Panc1 (cell line): Measurements from ENCODE around the gene IL12RB2. TPM values are rescaled to one million over a fixed set of nuclear protein-coding genes. Genes with fewer than 3 reads are reported as not detected.

ENCODE experiments used
- ATAC-seq: fragments of 200-7000 bp; cut with Tn5 transposase; 2 replicates; pipeline ENCODE4 v1.9.1; 2020; ENCODE audit warnings: mild to moderate bottlenecking, moderate library complexity
- BruUV-seq: library from RNA; stranded (reverse); fragments of 400-500 nt; replicated peaks from 2 replicates; lab custom pipeline; 2021; lab: Mats Ljungman, UMichigan
- CTCF ChIA-PET: fragments of 300-600 bp; sonication (Branson Sonifier 250); formaldehyde crosslinking; loops from one replicate; lab custom pipeline; 2022; ENCODE audit warnings: antibody characterized with exemption; lab: Charles Lee
- POLR2A ChIA-PET: fragments of 300-600 bp; sonication (Branson Sonifier 250); formaldehyde crosslinking; loops from one replicate; lab custom pipeline; 2022; ENCODE audit warnings: antibody characterized with exemption; lab: Charles Lee
- DNase-seq: peaks from one replicate; pipeline ENCODE4 v3.0.0-alpha.2; 2010; ENCODE audit warnings: low read depth, low spot score
- H3K27ac ChIP-seq: 2 replicates; pipeline ENCODE4 v1.5.1; 2011; ENCODE audit warnings: mild to moderate bottlenecking, low read length, inconsistent platforms
- H3K27me3 ChIP-seq: fragments of 200-500 bp; sonication (Bioruptor generic); 2 replicates; pipeline ENCODE4 v1.6.0; 2014; ENCODE audit warnings: low read length, inconsistent platforms; ENCODE audit not compliant: control insufficient read depth, insufficient read depth
- H3K36me3 ChIP-seq: fragments of 200-500 bp; sonication (Bioruptor generic); 2 replicates; pipeline ENCODE4 v1.5.1; 2014; ENCODE audit warnings: inconsistent platforms, mild to moderate bottlenecking, low read length, moderate library complexity; ENCODE audit not compliant: control insufficient read depth, insufficient read depth
- H3K4me1 ChIP-seq: 2 replicates; pipeline ENCODE4 v1.5.1; 2011; ENCODE audit warnings: inconsistent platforms, mild to moderate bottlenecking, low read length, moderate library complexity; ENCODE audit not compliant: control insufficient read depth, insufficient read depth
- H3K4me3 ChIP-seq, 2 experiments: 2 replicates each; pipeline ENCODE4 v1.5.1; 2011 to 2012; ENCODE audit warnings: low read depth in 2 of 2, low read length in 2 of 2, mild to moderate bottlenecking in 2 of 2, inconsistent platforms in 1 of 2, moderate library complexity in 1 of 2
- H3K9me3 ChIP-seq: fragments of 200-500 bp; sonication (Bioruptor generic); 2 replicates; pipeline ENCODE4 v1.5.1; 2014; ENCODE audit warnings: low read depth, mild to moderate bottlenecking, inconsistent platforms, low read length, moderate library complexity; ENCODE audit not compliant: control insufficient read depth, insufficient read depth
- CTCF ChIP-seq: fragments of 450-650 bp; IDR thresholded peaks from 2 replicates; pipeline ENCODE4 v1.5.1; 2017; ENCODE audit warnings: mild to moderate bottlenecking
- POLR2AphosphoS5 ChIP-seq: IDR thresholded peaks from 2 replicates; pipeline ENCODE4 v1.6.1; 2012; ENCODE audit warnings: mild to moderate bottlenecking, low read depth, low read length, moderate library complexity
- SIN3A ChIP-seq: IDR thresholded peaks from 2 replicates; pipeline ENCODE4 v1.6.1; 2012; ENCODE audit warnings: low read depth, mild to moderate bottlenecking, low read length, moderate library complexity, borderline replicate concordance; ENCODE audit not compliant: insufficient read depth
- TCF7L2 ChIP-seq: IDR thresholded peaks from 2 replicates; pipeline ENCODE4 v1.6.1; 2011; ENCODE audit warnings: mild to moderate bottlenecking, low read depth, low read length, inconsistent platforms
- in situ Hi-C: cut with HindIII; loops from 2 replicates; pipeline ENCODE4 v1.10.0; 2016; ENCODE audit warnings: low sequenced_read_pairs, low pct_unique_long_range_greater_than_20kb
- intact Hi-C: fragments of 100-400 bp; cut with micrococcal nuclease; formaldehyde crosslinking; loops from one replicate; pipeline ENCODE4 v1.10.0; 2022; ENCODE audit not compliant: unreplicated experiment
- total RNA-seq: library from RNA; stranded (reverse); gene quantifications from one replicate; pipeline ENCODE4 v1.2.1, GENCODE V29; 2021; ENCODE audit not compliant: unreplicated experiment
- TF ChIP-seq, protein P1 (sequence below), 2 experiments: IDR thresholded peaks; 2 replicates each; pipeline ENCODE4 v1.6.1; 2011 to 2012; ENCODE audit warnings: low read depth in 2 of 2, control low read depth in 1 of 2, low read length in 1 of 2, mild to moderate bottlenecking in 1 of 2, moderate library complexity in 1 of 2; ENCODE audit not compliant: insufficient read depth in 1 of 2

IL12RB2 gene
- total RNA-seq, 1 experiment from 2014 or later = 0.26 TPM

DNA sequence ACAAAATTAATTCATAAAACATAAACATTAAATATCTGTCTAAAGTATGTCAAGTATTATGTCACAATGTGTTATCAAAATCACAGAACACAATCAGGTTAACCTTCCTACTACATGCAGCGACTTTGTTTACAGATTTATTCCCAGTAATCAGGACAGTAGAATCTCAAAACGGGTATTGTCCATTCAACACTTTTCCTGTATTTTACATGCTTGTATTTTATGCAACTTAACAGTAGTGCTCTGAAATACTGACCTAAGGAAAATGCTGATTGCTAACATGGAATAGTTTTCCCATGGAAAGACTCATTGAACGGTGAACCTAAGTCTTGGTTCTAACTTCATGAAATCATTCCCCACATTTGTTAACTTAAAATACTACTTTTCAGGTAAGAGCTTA is 120.3 kb downstream of the IL12RB2 start:
- POLR2A ChIA-PET = interaction anchor here (0.5 to 1.3 kb wide), 4 partner anchors 9 to 35 kb away, joined by 4 to 13 read pairs (median 10); no protein-coding TSS in a partner anchor
- CTCF ChIA-PET = interaction anchor here (1.1 kb wide), 1 partner anchor 80 kb away, joined by 3 read pairs; no protein-coding TSS in a partner anchor
- intact Hi-C loops = no loop called here
- Histone ChIP-seq H3K27ac (peak overlapping the region; percentile 81), H3K4me3 (peak overlapping the region; percentile 73 to 87), H3K4me1 (peaks cover 24% of the 10 kb centered on the region), H3K27me3 (no peaks in the 10 kb centered on the region), H3K9me3 (no peaks in the 10 kb centered on the region), H3K36me3 (peaks cover 49% of the 10 kb centered on the region)
- BruUV-seq = no TSS peak
- ATAC-seq (no peak), DNase-seq (no peak)
- in situ Hi-C loops = no loop called here
- TF ChIP-seq POLR2AphosphoS5 = no peak
- TF ChIP-seq SIN3A = no peak
- no peak for TF ChIP-seq TCF7L2
- no peak for TF ChIP-seq CTCF
- TF ChIP-seq, protein P1, sequence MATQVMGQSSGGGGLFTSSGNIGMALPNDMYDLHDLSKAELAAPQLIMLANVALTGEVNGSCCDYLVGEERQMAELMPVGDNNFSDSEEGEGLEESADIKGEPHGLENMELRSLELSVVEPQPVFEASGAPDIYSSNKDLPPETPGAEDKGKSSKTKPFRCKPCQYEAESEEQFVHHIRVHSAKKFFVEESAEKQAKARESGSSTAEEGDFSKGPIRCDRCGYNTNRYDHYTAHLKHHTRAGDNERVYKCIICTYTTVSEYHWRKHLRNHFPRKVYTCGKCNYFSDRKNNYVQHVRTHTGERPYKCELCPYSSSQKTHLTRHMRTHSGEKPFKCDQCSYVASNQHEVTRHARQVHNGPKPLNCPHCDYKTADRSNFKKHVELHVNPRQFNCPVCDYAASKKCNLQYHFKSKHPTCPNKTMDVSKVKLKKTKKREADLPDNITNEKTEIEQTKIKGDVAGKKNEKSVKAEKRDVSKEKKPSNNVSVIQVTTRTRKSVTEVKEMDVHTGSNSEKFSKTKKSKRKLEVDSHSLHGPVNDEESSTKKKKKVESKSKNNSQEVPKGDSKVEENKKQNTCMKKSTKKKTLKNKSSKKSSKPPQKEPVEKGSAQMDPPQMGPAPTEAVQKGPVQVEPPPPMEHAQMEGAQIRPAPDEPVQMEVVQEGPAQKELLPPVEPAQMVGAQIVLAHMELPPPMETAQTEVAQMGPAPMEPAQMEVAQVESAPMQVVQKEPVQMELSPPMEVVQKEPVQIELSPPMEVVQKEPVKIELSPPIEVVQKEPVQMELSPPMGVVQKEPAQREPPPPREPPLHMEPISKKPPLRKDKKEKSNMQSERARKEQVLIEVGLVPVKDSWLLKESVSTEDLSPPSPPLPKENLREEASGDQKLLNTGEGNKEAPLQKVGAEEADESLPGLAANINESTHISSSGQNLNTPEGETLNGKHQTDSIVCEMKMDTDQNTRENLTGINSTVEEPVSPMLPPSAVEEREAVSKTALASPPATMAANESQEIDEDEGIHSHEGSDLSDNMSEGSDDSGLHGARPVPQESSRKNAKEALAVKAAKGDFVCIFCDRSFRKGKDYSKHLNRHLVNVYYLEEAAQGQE (IDR thresholded peaks at IDR 0.05; ENCODE audit: insufficient read depth in 1 of 2, low read depth in 2 of 2, low read length in 1 of 2) = no peak

GRCh38 chr1:67429011-67429527 is 121.4 kb downstream of the IL12RB2 start:
- no peak for ATAC-seq
- in situ Hi-C loops = no loop called here
- ChIA-PET CTCF (no interaction called here), POLR2A (interaction anchor here (0.6 to 0.7 kb wide), 3 partner anchors 44 to 216 kb away, joined by 3 to 4 read pairs (median 4); no protein-coding TSS in a partner anchor)
- Histone ChIP-seq H3K36me3 (peaks cover 42% of the 10 kb centered on the region), H3K4me1 (peaks cover 24% of the 10 kb centered on the region), H3K9me3 (no peaks in the 10 kb centered on the region), H3K4me3 (peak overlapping the region; percentile 73 to 87), H3K27me3 (no peaks in the 10 kb centered on the region), H3K27ac (peak overlapping the region; percentile 81)
- intact Hi-C loops = no loop called here
- DNase-seq = no peak
- BruUV-seq = no TSS peak
- TF ChIP-seq, protein P1 (IDR thresholded peaks at IDR 0.05; ENCODE audit: insufficient read depth in 1 of 2, low read depth in 2 of 2, low read length in 1 of 2) = no peak
- peak; percentile 87; the same call in 1 of the 2 replicates for TF ChIP-seq SIN3A
- no peak for TF ChIP-seq POLR2AphosphoS5
- no peak for TF ChIP-seq TCF7L2
- TF ChIP-seq CTCF = no peak
